Measurements from ENCODE around the gene PANK3. TPM values are rescaled to one million over a fixed set of nuclear protein-coding genes. Genes with fewer than 3 reads are reported as not detected.

PANK3 gene
- total and polyA plus RNA-seq, 7 donors: 17.4 to 40.9 (median 29.3) TPM

GRCh38 chr5:168613996-168614395, 34.8 kb upstream of the PANK3 start:
- intact Hi-C loops (cut with DNase I): no loop called here
- no peak overlapping the region for H3K27ac ChIP-seq
- H3K4me1 ChIP-seq: no peaks in the 10 kb centered on the region
- no peaks in the 10 kb centered on the region for H3K27me3 ChIP-seq
- WGBS, 2 donors: 4 to 49% methylated on average over 1 of the region's 1 CpG
- no peak for TF ChIP-seq CTCF (IDR thresholded peaks at IDR 0.05)
- TF ChIP-seq EP300 (IDR thresholded peaks at IDR 0.05): no peak
- TF ChIP-seq POLR2A (IDR thresholded peaks at IDR 0.05): no peak
- TF ChIP-seq POLR2AphosphoS5 (IDR thresholded peaks at IDR 0.05): no peak
- H3K36me3 ChIP-seq: no peaks in the 10 kb centered on the region
- no peak for DNase-seq
- H3K4me3 ChIP-seq: no peak overlapping the region
- H3K9me3 ChIP-seq: no peaks in the 10 kb centered on the region

GRCh38 chr5:168613396-168613795, 34.2 kb upstream of the PANK3 start:
- H3K4me3 ChIP-seq: no peak overlapping the region
- 41 to 61% methylated on average over 2 of the region's 2 CpGs for WGBS, 2 donors
- DNase-seq: no peak
- intact Hi-C loops (cut with DNase I): no loop called here
- H3K9me3 ChIP-seq: no peaks in the 10 kb centered on the region
- H3K27me3 ChIP-seq: no peaks in the 10 kb centered on the region
- no peaks in the 10 kb centered on the region for H3K4me1 ChIP-seq
- TF ChIP-seq CTCF (IDR thresholded peaks at IDR 0.05) (no peak), EP300 (IDR thresholded peaks at IDR 0.05) (no peak), POLR2A (IDR thresholded peaks at IDR 0.05) (no peak), POLR2AphosphoS5 (IDR thresholded peaks at IDR 0.05) (no peak)
- no peak overlapping the region for H3K27ac ChIP-seq
- H3K36me3 ChIP-seq: no peaks in the 10 kb centered on the region

GRCh38 chr5:168612996-168613395, 33.8 kb upstream of the PANK3 start:
- no peak for DNase-seq
- Histone ChIP-seq H3K4me3 (no peak overlapping the region), H3K27me3 (no peaks in the 10 kb centered on the region), H3K4me1 (no peaks in the 10 kb centered on the region), H3K9me3 (no peaks in the 10 kb centered on the region), H3K36me3 (no peaks in the 10 kb centered on the region), H3K27ac (no peak overlapping the region)
- WGBS, 2 donors: 6 to 44% methylated on average over 2 of the region's 2 CpGs
- TF ChIP-seq EP300 (IDR thresholded peaks at IDR 0.05) (no peak), CTCF (IDR thresholded peaks at IDR 0.05) (no peak), POLR2A (IDR thresholded peaks at IDR 0.05) (no peak), POLR2AphosphoS5 (IDR thresholded peaks at IDR 0.05) (no peak)
- intact Hi-C loops (cut with DNase I): no loop called here

- WGBS, 2 donors: 86 to 88% methylated on average over 4 of the region's 4 CpGs
- H3K4me3 ChIP-seq: no peak overlapping the region
- DNase-seq: no peak
- no peak overlapping the region for H3K27ac ChIP-seq
- no peaks in the 10 kb centered on the region for H3K36me3 ChIP-seq
- H3K27me3 ChIP-seq: no peaks in the 10 kb centered on the region
- H3K9me3 ChIP-seq: no peaks in the 10 kb centered on the region
- intact Hi-C loops (cut with DNase I): no loop called here
- no peaks in the 10 kb centered on the region for H3K4me1 ChIP-seq
- TF ChIP-seq POLR2A (IDR thresholded peaks at IDR 0.05) (no peak), CTCF (IDR thresholded peaks at IDR 0.05) (no peak), POLR2AphosphoS5 (IDR thresholded peaks at IDR 0.05) (no peak), EP300 (IDR thresholded peaks at IDR 0.05) (no peak)
Measured at GRCh38 chr5:168612123-168612522, 33.0 kb upstream of the PANK3 start.

- Histone ChIP-seq H3K4me3 (no peak overlapping the region), H3K27ac (no peak overlapping the region), H3K36me3 (no peaks in the 10 kb centered on the region), H3K27me3 (no peaks in the 10 kb centered on the region), H3K4me1 (no peaks in the 10 kb centered on the region), H3K9me3 (no peaks in the 10 kb centered on the region)
- intact Hi-C loops (cut with DNase I): no loop called here
- DNase-seq: no peak
- no peak for TF ChIP-seq POLR2A (IDR thresholded peaks at IDR 0.05)
- TF ChIP-seq POLR2AphosphoS5 (IDR thresholded peaks at IDR 0.05): no peak
- no peak for TF ChIP-seq CTCF (IDR thresholded peaks at IDR 0.05)
- no peak for TF ChIP-seq EP300 (IDR thresholded peaks at IDR 0.05)
- 88 to 90% methylated on average over 7 of the region's 7 CpGs for WGBS, 2 donors
Measured at GRCh38 chr5:168611165-168611564, 32.0 kb upstream of the PANK3 start.

Data from sigmoid colon (tissue), 7 donors.